Osteocyte (in vitro differentiated cells): Measurements from ENCODE around the gene HOXC9. TPM values are rescaled to one million over a fixed set of nuclear protein-coding genes. Genes with fewer than 3 reads are reported as not detected.

Source experiments
- DNase-seq: peaks from one replicate; pipeline ENCODE4 v3.0.0; 2021; ENCODE audit warnings: mixed read lengths; ENCODE audit not compliant: unreplicated experiment; ENCODE audit errors: extremely low spot score
- H3K27ac Mint-ChIP-seq: one replicate; pipeline ENCODE4 v1.8.0; 2021; ENCODE audit warnings: mild to moderate bottlenecking, mixed read lengths; ENCODE audit not compliant: unreplicated experiment
- H3K27me3 Mint-ChIP-seq: one replicate; pipeline ENCODE4 v1.8.0; 2021; ENCODE audit warnings: mixed read lengths; ENCODE audit not compliant: unreplicated experiment
- H3K36me3 Mint-ChIP-seq: one replicate; pipeline ENCODE4 v1.8.0; 2021; ENCODE audit warnings: mixed read lengths; ENCODE audit not compliant: unreplicated experiment
- H3K4me1 Mint-ChIP-seq: one replicate; pipeline ENCODE4 v1.8.0; 2021; ENCODE audit warnings: mixed read lengths; ENCODE audit not compliant: unreplicated experiment
- H3K4me3 Mint-ChIP-seq: one replicate; pipeline ENCODE4 v1.8.0; 2021; ENCODE audit warnings: mild to moderate bottlenecking, moderate library complexity, mixed read lengths; ENCODE audit not compliant: unreplicated experiment
- H3K9me3 Mint-ChIP-seq: one replicate; pipeline ENCODE4 v1.8.0; 2021; ENCODE audit warnings: mixed read lengths; ENCODE audit not compliant: unreplicated experiment
- total RNA-seq: library from RNA; stranded (reverse); gene quantifications from 2 replicates; pipeline ENCODE4 v1.2.1, GENCODE V29; 2021
- TF ChIP-seq, protein P1 (sequence below): fragments of 200-600 bp; sonication (generic); IDR thresholded peaks from 2 replicates; pipeline ENCODE4 v1.5.0; 2021; ENCODE audit warnings: antibody characterized with exemption, mild to moderate bottlenecking, moderate library complexity

Gene HOXC9
- total RNA-seq, 1 donor from 2014 or later: not detected

DNA sequence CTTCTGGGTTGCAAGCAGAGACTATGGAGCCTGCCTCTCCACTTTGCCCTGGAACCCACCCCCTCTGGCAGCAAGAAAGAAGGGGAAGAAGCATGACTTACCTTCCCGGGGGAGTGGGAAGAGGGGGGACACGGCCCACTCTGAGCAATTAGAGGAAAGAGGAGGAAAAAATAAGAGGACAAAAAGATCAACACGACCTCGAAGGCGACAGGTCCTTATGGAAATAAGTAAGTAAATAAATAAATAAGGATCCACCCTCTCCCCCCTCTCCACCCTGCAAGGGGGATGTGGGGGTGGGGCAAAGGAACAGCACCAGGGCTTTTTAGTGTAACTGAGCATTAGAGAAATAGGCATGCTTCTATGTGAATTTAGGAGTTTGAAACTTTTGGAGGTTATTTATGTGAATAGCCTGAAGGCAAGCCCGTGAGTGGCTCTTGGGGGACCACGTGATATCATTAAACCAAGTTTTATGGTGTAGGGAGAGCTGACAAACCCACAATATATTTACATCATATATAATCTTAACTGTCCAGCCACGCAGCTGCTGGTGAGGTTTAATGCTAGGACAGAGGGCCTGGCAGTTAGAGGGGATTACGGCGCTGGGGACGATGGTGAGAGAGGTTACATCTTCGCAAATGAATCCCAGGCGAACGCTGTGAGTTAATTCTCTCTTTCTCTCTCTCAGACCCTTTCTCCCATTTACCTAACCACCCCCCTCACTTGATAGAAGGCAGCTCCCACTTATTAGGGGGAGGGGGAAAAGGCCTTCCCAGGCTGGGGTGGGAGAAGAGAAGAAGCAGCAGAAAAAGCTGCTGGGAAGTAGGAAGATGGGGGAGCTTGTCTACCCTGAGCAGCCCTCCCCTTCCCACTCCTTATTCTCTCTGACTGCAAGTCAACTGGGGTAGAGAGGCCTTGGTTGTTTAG lies 37.7 kb downstream of the HOXC9 start:
- H3K4me1 Mint-ChIP-seq: peaks cover 7% of the 10 kb centered on the region
- H3K36me3 Mint-ChIP-seq: no peaks in the 10 kb centered on the region
- no peak for DNase-seq
- H3K27ac Mint-ChIP-seq: no peak overlapping the region
- H3K9me3 Mint-ChIP-seq: peaks cover 4% of the 10 kb centered on the region
- TF ChIP-seq, protein P1, sequence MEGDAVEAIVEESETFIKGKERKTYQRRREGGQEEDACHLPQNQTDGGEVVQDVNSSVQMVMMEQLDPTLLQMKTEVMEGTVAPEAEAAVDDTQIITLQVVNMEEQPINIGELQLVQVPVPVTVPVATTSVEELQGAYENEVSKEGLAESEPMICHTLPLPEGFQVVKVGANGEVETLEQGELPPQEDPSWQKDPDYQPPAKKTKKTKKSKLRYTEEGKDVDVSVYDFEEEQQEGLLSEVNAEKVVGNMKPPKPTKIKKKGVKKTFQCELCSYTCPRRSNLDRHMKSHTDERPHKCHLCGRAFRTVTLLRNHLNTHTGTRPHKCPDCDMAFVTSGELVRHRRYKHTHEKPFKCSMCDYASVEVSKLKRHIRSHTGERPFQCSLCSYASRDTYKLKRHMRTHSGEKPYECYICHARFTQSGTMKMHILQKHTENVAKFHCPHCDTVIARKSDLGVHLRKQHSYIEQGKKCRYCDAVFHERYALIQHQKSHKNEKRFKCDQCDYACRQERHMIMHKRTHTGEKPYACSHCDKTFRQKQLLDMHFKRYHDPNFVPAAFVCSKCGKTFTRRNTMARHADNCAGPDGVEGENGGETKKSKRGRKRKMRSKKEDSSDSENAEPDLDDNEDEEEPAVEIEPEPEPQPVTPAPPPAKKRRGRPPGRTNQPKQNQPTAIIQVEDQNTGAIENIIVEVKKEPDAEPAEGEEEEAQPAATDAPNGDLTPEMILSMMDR: no peak
- H3K27me3 Mint-ChIP-seq: peaks cover 81% of the 10 kb centered on the region
- H3K4me3 Mint-ChIP-seq: no peak overlapping the region

DNA sequence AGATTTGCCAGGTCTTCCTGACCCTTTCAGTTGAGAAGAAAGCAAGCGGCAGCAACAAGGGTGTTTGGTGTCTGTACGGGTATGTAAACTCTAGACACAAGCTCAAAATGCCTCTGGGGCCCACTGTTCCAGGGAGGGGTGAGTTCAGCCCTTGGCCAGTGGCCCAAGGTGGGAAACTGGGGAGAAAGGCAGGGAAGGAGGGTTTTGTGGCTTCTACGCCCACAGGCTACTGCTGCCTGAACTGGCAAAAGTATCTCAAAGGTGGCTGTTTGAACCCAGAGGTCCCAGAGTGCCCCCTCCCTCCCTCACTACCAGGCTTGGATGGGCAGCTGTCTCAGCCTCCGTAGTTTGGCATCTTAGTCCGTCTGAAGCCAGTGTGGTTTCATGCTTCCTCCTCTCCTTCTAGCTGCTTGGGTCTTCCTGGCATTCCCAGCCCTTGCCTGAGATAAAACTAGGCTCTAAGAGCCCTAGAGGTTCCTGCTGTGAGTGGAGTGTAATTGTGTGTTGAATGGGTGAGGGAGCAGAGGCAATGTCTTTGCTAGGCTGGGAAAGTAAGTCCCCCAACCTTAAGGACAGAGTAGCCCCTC lies 38.4 kb downstream of the HOXC9 start:
- TF ChIP-seq, protein P1: no peak
- no peak overlapping the region for H3K4me3 Mint-ChIP-seq
- H3K27me3 Mint-ChIP-seq: peaks cover 81% of the 10 kb centered on the region
- H3K27ac Mint-ChIP-seq: no peak overlapping the region
- peaks cover 6% of the 10 kb centered on the region for H3K4me1 Mint-ChIP-seq
- H3K36me3 Mint-ChIP-seq: no peaks in the 10 kb centered on the region
- DNase-seq: no peak
- no peaks in the 10 kb centered on the region for H3K9me3 Mint-ChIP-seq

DNA sequence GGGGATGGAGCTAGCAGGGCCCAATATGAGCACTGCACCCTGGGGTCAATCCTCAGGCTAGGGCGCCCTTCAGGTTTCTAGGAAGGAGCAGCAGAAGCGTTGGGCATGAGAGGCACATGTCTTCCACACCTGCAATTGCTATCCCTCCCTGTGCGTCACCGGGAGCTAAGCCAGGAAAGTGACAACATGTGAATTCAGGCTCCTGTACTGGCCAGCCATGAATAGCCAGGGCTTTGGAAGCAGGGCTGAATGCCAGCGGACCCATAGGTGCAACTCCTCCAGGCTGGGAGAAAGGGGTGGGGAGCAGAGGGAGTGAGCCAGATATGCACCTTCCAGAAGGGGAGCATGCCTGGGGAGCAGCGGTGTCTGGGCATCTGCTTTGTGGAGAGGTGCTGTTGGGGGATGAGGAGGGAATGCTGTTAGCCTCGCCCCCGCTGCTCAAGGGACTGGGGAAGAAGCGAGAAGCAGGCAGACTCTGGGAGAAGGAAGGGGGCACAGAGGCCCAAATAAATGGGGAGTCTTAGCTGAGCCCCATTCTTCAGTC lies 39.0 kb downstream of the HOXC9 start:
- Mint-ChIP-seq H3K36me3 (no peaks in the 10 kb centered on the region), H3K9me3 (no peaks in the 10 kb centered on the region), H3K27me3 (peaks cover 83% of the 10 kb centered on the region), H3K4me1 (peaks cover 4% of the 10 kb centered on the region), H3K27ac (no peak overlapping the region), H3K4me3 (no peak overlapping the region)
- TF ChIP-seq, protein P1: no peak
- no peak for DNase-seq

DNA sequence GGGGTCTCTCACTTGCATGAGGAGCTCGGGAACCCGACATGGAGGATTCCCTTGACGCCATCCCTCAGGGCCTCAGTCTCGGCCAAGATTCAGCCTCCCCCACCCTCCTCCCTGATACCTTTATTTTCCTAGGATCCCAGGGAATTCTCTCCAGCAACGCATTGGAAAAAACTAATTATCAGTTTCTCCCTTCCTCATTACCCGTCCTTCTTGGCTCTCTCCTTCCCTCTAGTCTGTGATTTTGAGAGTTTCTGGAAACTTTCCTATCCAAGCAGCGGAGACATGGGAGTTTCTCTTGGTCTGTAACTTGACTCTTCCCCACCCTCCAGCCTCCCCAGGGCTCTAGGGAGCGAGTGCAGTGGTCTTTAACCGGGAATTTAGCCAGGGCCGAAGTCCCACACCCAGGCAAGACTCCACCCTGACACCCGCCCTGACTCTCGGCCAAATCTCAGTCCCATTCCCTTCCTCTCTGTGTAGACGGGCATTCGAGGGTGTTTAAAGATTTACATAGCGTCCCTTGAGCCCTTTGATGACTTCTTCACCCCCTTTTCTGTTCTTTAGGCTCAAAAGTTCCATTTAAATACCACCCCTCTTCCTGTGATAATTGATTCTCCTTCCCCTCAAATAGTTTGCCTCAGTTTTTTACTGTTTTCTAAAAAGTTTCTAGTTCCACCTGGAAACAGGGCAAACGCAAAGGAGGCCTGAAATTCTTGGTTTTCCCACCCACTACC lies 39.6 kb downstream of the HOXC9 start:
- TF ChIP-seq, protein P1: no peak
- no peak overlapping the region for H3K4me3 Mint-ChIP-seq
- H3K27me3 Mint-ChIP-seq: peaks cover 85% of the 10 kb centered on the region
- no peak for DNase-seq
- no peaks in the 10 kb centered on the region for H3K36me3 Mint-ChIP-seq
- H3K27ac Mint-ChIP-seq: no peak overlapping the region
- H3K4me1 Mint-ChIP-seq: no peaks in the 10 kb centered on the region
- no peaks in the 10 kb centered on the region for H3K9me3 Mint-ChIP-seq
